Adrenal gland (tissue), 5 donors: Measurements from ENCODE around the gene APBB2.

ENCODE experiments used
- CTCF ChIP-seq, 6 experiments: fragments of 450-650 bp in 4 of 6; fragments of 200-600 bp in 2 of 6; sonication (generic) in 1 of 6; IDR thresholded peaks; 1 replicate in 5 of 6; 2 replicates in 1 of 6; pipeline versions ENCODE4 v1.5.1 to v1.8.0; 2016 to 2021; ENCODE audit warnings: antibody characterized with exemption in 6 of 6, mild to moderate bottlenecking in 2 of 6, moderate library complexity in 1 of 6
- POLR2A ChIP-seq, 2 donors: fragments of 450-650 bp; IDR thresholded peaks; one replicate each; pipeline ENCODE4 v1.6.1; 2017; ENCODE audit warnings: antibody characterized with exemption in 2 of 2, mild to moderate bottlenecking in 2 of 2, moderate library complexity in 1 of 2
- donor health status: DM: no; HTN: no; CAD: no.

GRCh38 chr4:40905414-40905813 lies 308.9 kb downstream of the APBB2 start:
- no peak for TF ChIP-seq CTCF (IDR thresholded peaks at IDR 0.05)
- TF ChIP-seq POLR2A (IDR thresholded peaks at IDR 0.05): no peak
